A673 (cell line): ENCODE measurements around the gene TUT1. TPM values are rescaled to one million over a fixed set of nuclear protein-coding genes. Genes with fewer than 3 reads are reported as not detected.
A peak's percentile ranks its signal among the peaks of the same experiment; 100 is the strongest.

Experiments used
- BruUV-seq: library from RNA; stranded (reverse); fragments of 400-500 nt; replicated peaks from 2 replicates; lab custom pipeline; 2021; lab: Mats Ljungman, UMichigan
- CTCF ChIA-PET: fragments of 300-600 bp; sonication (Branson Sonifier 250); formaldehyde crosslinking; loops from one replicate; lab custom pipeline; 2022; ENCODE audit warnings: antibody characterized with exemption; lab: Charles Lee
- POLR2A ChIA-PET: fragments of 300-600 bp; sonication (Branson Sonifier 250); formaldehyde crosslinking; loops from one replicate; lab custom pipeline; 2022; ENCODE audit warnings: antibody characterized with exemption; ENCODE audit not compliant: low non-redundant PET; lab: Charles Lee
- DNase-seq: peaks from one replicate; pipeline ENCODE4 v3.0.0-alpha.2; 2015; ENCODE audit warnings: low spot score
- H3K27ac ChIP-seq: fragments of 200-600 bp; sonication (generic); 2 replicates; pipeline ENCODE4 v1.5.1; 2016; ENCODE audit warnings: mixed run types, low read depth, mild to moderate bottlenecking, mixed read lengths, antibody characterized with exemption, low read length; ENCODE audit not compliant: poor library complexity, severe bottlenecking
- H3K27me3 ChIP-seq: fragments of 200-600 bp; sonication (generic); replicated peaks from 2 replicates; pipeline ENCODE4 v1.6.1; 2017; ENCODE audit warnings: mixed run types, low read depth, mild to moderate bottlenecking, mixed read lengths, antibody characterized with exemption, low read length; ENCODE audit not compliant: insufficient read depth, poor library complexity
- H3K36me3 ChIP-seq: fragments of 200-600 bp; sonication (generic); 2 replicates; pipeline ENCODE4 v1.6.1; 2016; ENCODE audit warnings: mixed run types, mild to moderate bottlenecking, mixed read lengths, antibody characterized with exemption, low read length; ENCODE audit not compliant: insufficient read depth, poor library complexity, severe bottlenecking
- H3K4me1 ChIP-seq: fragments of 200-600 bp; sonication (generic); 2 replicates; pipeline ENCODE4 v1.6.1; 2017; ENCODE audit warnings: mixed run types, mild to moderate bottlenecking, mixed read lengths, antibody characterized with exemption, low read length; ENCODE audit not compliant: insufficient read depth, poor library complexity, severe bottlenecking
- H3K4me3 ChIP-seq: fragments of 200-600 bp; sonication (generic); 2 replicates; pipeline ENCODE4 v1.5.1; 2016; ENCODE audit warnings: low read depth, mixed run types, mild to moderate bottlenecking, mixed read lengths, low read length; ENCODE audit not compliant: poor library complexity, severe bottlenecking
- H3K9me3 ChIP-seq: fragments of 200-600 bp; sonication (generic); 2 replicates; pipeline ENCODE4 v1.6.1; 2016; ENCODE audit warnings: mixed run types, low read depth, mild to moderate bottlenecking, mixed read lengths, antibody characterized with exemption, low read length; ENCODE audit not compliant: poor library complexity, severe bottlenecking
- CTCF ChIP-seq: fragments of 300-800, 200-600 bp; sonication (generic); conservative IDR thresholded peaks from 2 replicates; pipeline ENCODE4 v1.5.1; 2017; ENCODE audit warnings: low read depth, mild to moderate bottlenecking, antibody characterized with exemption, low read length, moderate library complexity, mixed read lengths
- EZH2 ChIP-seq: fragments of 200-600 bp; sonication (generic); IDR thresholded peaks from 2 replicates; pipeline ENCODE4 v1.6.1; 2017; ENCODE audit warnings: borderline replicate concordance, low read depth, mild to moderate bottlenecking, mixed read lengths, antibody characterized with exemption, low read length; ENCODE audit not compliant: poor library complexity, severe bottlenecking
- intact Hi-C: fragments of 100-400 bp; cut with micrococcal nuclease; formaldehyde crosslinking; loops from one replicate; pipeline ENCODE4 v1.10.0; 2022; ENCODE audit not compliant: unreplicated experiment
- total RNA-seq: library from RNA; stranded (reverse); gene quantifications from 2 replicates; pipeline ENCODE4 v1.2.3, GENCODE V29; 2021

The TUT1 gene
- total RNA-seq, 1 experiment from 2014 or later: 27.6 TPM

- Histone ChIP-seq H3K4me1 (peaks cover 22% of the 10 kb centered on the region), H3K4me3 (peak overlapping the region; percentile 95), H3K27ac (peak overlapping the region; percentile 97), H3K27me3 (no peaks in the 10 kb centered on the region), H3K36me3 (peaks cover 22% of the 10 kb centered on the region), H3K9me3 (no peaks in the 10 kb centered on the region)
- intact Hi-C loops: no loop called here
- no TSS peak for BruUV-seq
- TF ChIP-seq EZH2: no peak
- no peak for TF ChIP-seq CTCF
- ChIA-PET POLR2A (interaction anchor here (0.5 to 1.0 kb wide), 3 partner anchors 11 to 67 kb away, joined by 3 to 8 read pairs (median 3); partner anchors contain the start of gene TUT1), CTCF (interaction anchor here (1.1 kb wide), 1 partner anchor 11 kb away, joined by 5 read pairs; the partner anchor contains the start of gene TUT1)
- peak; percentile 81 for DNase-seq
Measured at GRCh38 chr11:62602141-62603071, 11.1 kb upstream of the TUT1 start.

- no peaks in the 10 kb centered on the region for H3K9me3 ChIP-seq
- no peak for TF ChIP-seq EZH2
- no peak for TF ChIP-seq CTCF
- peak within 1 kb of the TSS; percentile 95 for H3K4me3 ChIP-seq
- BruUV-seq: no TSS peak
- H3K27me3 ChIP-seq: no peaks in the 10 kb centered on the region
- peaks cover 31% of the 10 kb centered on the region for H3K36me3 ChIP-seq
- intact Hi-C loops: no loop called here
- peak within 1 kb of the TSS; percentile 97 for H3K27ac ChIP-seq
- ChIA-PET CTCF (interaction anchor here (0.6 to 1.1 kb wide), 3 partner anchors 9 to 10 kb away, joined by 3 to 6 read pairs (median 5); partner anchors contain the start of gene TUT1), POLR2A (interaction anchor here (0.6 to 1.0 kb wide), 3 partner anchors 10 to 27 kb away, joined by 3 to 8 read pairs (median 5); partner anchors contain the start of gene TUT1)
- peak; percentile 100 for DNase-seq
- H3K4me1 ChIP-seq: peaks cover 21% of the 10 kb centered on the region
Measured at GRCh38 chr11:62601372-62602140, 10.2 kb upstream of the TUT1 start, which contains the start of gene MTA2. Gene MTA2 (minus strand): TSS chr11:62601865. CDS start chr11:62601450, 415 bp downstream.

- no TSS peak for BruUV-seq
- Histone ChIP-seq H3K4me3 (peak overlapping the region; percentile 95), H3K27me3 (no peaks in the 10 kb centered on the region), H3K27ac (peak overlapping the region; percentile 97), H3K4me1 (peaks cover 21% of the 10 kb centered on the region), H3K9me3 (no peaks in the 10 kb centered on the region), H3K36me3 (peaks cover 36% of the 10 kb centered on the region)
- TF ChIP-seq CTCF (no peak), EZH2 (no peak)
- DNase-seq: no peak
- intact Hi-C loops: no loop called here
- ChIA-PET CTCF (interaction anchor here (0.9 to 1.1 kb wide), 2 partner anchors 9 to 11 kb away, joined by 5 to 6 read pairs; partner anchors contain the start of gene TUT1), POLR2A (interaction anchor here (1.0 kb wide), 1 partner anchor 9 kb away, joined by 8 read pairs; the partner anchor contains the start of gene TUT1)
Measured at GRCh38 chr11:62601122-62601371, 9.7 kb upstream of the TUT1 start.
